Mesenchymal stem cell (in vitro differentiated cells and primary cell): ENCODE measurements around the gene LSM14A.
A peak's percentile ranks its signal among the peaks of the same experiment; 100 is the strongest.

Experiments used
- DNase-seq: peaks from one replicate; pipeline ENCODE4 v3.0.0-alpha.2; 2013
- H2AFZ ChIP-seq: one replicate; pipeline ENCODE4 v1.6.1; 2013; ENCODE audit warnings: low read depth, mild to moderate bottlenecking, control low read depth, inconsistent platforms, low read length, moderate library complexity
- H2AK5ac ChIP-seq: 2 replicates; pipeline ENCODE4 v1.6.1; 2013; ENCODE audit warnings: low read length, moderate library complexity, mild to moderate bottlenecking, inconsistent platforms; ENCODE audit not compliant: severe bottlenecking
- H2BK120ac ChIP-seq: one replicate; pipeline ENCODE4 v1.6.1; 2013; ENCODE audit warnings: low read depth, mild to moderate bottlenecking, inconsistent platforms, low read length, moderate library complexity
- H2BK12ac ChIP-seq, 2 experiments: one replicate each; pipeline ENCODE4 v1.6.1; 2013; ENCODE audit warnings: inconsistent platforms in 2 of 2, low read length in 2 of 2, mild to moderate bottlenecking in 2 of 2, moderate library complexity in 2 of 2, control low read depth in 1 of 2
- H2BK15ac ChIP-seq: one replicate; pipeline ENCODE4 v1.6.1; 2013; ENCODE audit warnings: mild to moderate bottlenecking, low read depth, inconsistent platforms; ENCODE audit not compliant: poor library complexity, severe bottlenecking
- H2BK5ac ChIP-seq: 2 replicates; pipeline ENCODE4 v1.6.1; 2013; ENCODE audit warnings: low read depth, mild to moderate bottlenecking, low read length, control low read depth, inconsistent platforms; ENCODE audit not compliant: poor library complexity, severe bottlenecking
- H3K14ac ChIP-seq, 2 experiments: one replicate each; pipeline ENCODE4 v1.6.1; 2013; ENCODE audit warnings: inconsistent platforms in 2 of 2, low read length in 2 of 2, control low read depth in 1 of 2, mild to moderate bottlenecking in 1 of 2, moderate library complexity in 1 of 2
- H3K18ac ChIP-seq, 2 experiments: one replicate each; pipeline ENCODE4 v1.6.1; 2013; ENCODE audit warnings: inconsistent platforms in 2 of 2, low read length in 2 of 2, control low read depth in 1 of 2, low read depth in 1 of 2, mild to moderate bottlenecking in 1 of 2
- H3K23ac ChIP-seq, 2 experiments: one replicate each; pipeline ENCODE4 v1.6.1; 2013; ENCODE audit warnings: inconsistent platforms in 2 of 2, low read length in 2 of 2, mild to moderate bottlenecking in 2 of 2, moderate library complexity in 2 of 2, control low read depth in 1 of 2
- H3K27ac ChIP-seq: 2 replicates; pipeline ENCODE4 v1.5.1; 2013; ENCODE audit warnings: mild to moderate bottlenecking, moderate library complexity, low read length, control low read depth, inconsistent platforms; ENCODE audit not compliant: poor library complexity, severe bottlenecking
- H3K27me3 ChIP-seq, 2 experiments: 2 replicates each; pipeline versions ENCODE4 v1.6.1 to v1.7.0; 2013; ENCODE audit warnings: low read length in 2 of 2, mild to moderate bottlenecking in 2 of 2, moderate library complexity in 2 of 2, control low read depth in 1 of 2, inconsistent platforms in 1 of 2; ENCODE audit not compliant: control insufficient read depth in 1 of 2, insufficient read depth in 1 of 2
- H3K36me3 ChIP-seq, 2 experiments: 2 replicates each; pipeline versions ENCODE4 v1.6.1 to v1.7.0; 2013; ENCODE audit warnings: low read length in 2 of 2, control low read depth in 1 of 2, inconsistent platforms in 1 of 2, low read depth in 1 of 2, mild to moderate bottlenecking in 1 of 2; ENCODE audit not compliant: insufficient read depth in 2 of 2, control insufficient read depth in 1 of 2
- H3K4ac ChIP-seq, 2 experiments: one replicate each; pipeline ENCODE4 v1.6.1; 2013; ENCODE audit warnings: inconsistent platforms in 2 of 2, low read length in 2 of 2, mild to moderate bottlenecking in 2 of 2, moderate library complexity in 2 of 2, control low read depth in 1 of 2, low read depth in 1 of 2
- H3K4me1 ChIP-seq: 2 replicates; pipeline ENCODE4 v1.6.1; 2013; ENCODE audit warnings: low read depth, low read length, control low read depth; ENCODE audit not compliant: control insufficient read depth, insufficient read depth
- H3K4me2 ChIP-seq: 2 replicates; pipeline ENCODE4 v1.6.1; 2013; ENCODE audit warnings: low read length, mild to moderate bottlenecking, inconsistent platforms; ENCODE audit not compliant: poor library complexity, severe bottlenecking
- H3K4me3 ChIP-seq, 2 experiments: 2 replicates each; pipeline versions ENCODE4 v1.5.1 to v1.7.0; 2013; ENCODE audit warnings: low read length in 2 of 2, mild to moderate bottlenecking in 2 of 2, control low read depth in 1 of 2, low read depth in 1 of 2; ENCODE audit not compliant: insufficient read depth in 1 of 2
- H3K79me1 ChIP-seq: replicated peaks from 2 replicates; pipeline ENCODE4 v1.6.1; 2013; ENCODE audit warnings: mild to moderate bottlenecking, control low read depth, low read length, inconsistent platforms; ENCODE audit not compliant: poor library complexity, severe bottlenecking
- H3K9ac ChIP-seq: 2 replicates; pipeline ENCODE4 v1.7.0; 2013; ENCODE audit warnings: mild to moderate bottlenecking, low read length, moderate library complexity
- H3K9me3 ChIP-seq: 2 replicates; pipeline ENCODE4 v1.7.0; 2013; ENCODE audit warnings: mild to moderate bottlenecking, low read length; ENCODE audit not compliant: control insufficient read depth
- H4K8ac ChIP-seq: one replicate; pipeline ENCODE4 v1.6.1; 2013; ENCODE audit warnings: inconsistent platforms, mild to moderate bottlenecking, low read length, moderate library complexity
- H4K91ac ChIP-seq: one replicate; pipeline ENCODE4 v1.6.1; 2013; ENCODE audit warnings: mild to moderate bottlenecking, low read length, inconsistent platforms
- WGBS: methylation state at CpG from one replicate; pipeline ENCODE4 v1.1.7; 2013; ENCODE audit warnings: mixed read lengths; 5-methylcytosine and 5-hydroxymethylcytosine counted together

The LSM14A gene

GRCh38 chr19:34235425-34235940 is 63.2 kb downstream of the LSM14A start:
- Histone ChIP-seq H2BK120ac (no peak overlapping the region), H3K14ac (no peak overlapping the region), H3K9me3 (no peaks in the 10 kb centered on the region), H3K4me1 (peaks cover 16% of the 10 kb centered on the region), H4K8ac (no peak overlapping the region), H3K27me3 (no peaks in the 10 kb centered on the region), H3K4me3 (no peak overlapping the region), H2BK12ac (no peak overlapping the region), H3K18ac (no peak overlapping the region), H3K79me1 (peaks cover 17% of the 10 kb centered on the region), H2AFZ (no peak overlapping the region), H2BK5ac (no peak overlapping the region), H3K27ac (no peak overlapping the region), H4K91ac (no peak overlapping the region), H2AK5ac (no peak overlapping the region), H3K9ac (no peak overlapping the region), H2BK15ac (no peak overlapping the region), H3K36me3 (peaks cover 12 to 18% of the 10 kb centered on the region in 2 experiments), H3K4me2 (no peak overlapping the region), H3K23ac (no peak overlapping the region), H3K4ac (no peak overlapping the region)
- DNase-seq: no peak
- 93% methylated on average over 2 of the region's 2 CpGs for WGBS

GRCh38 chr19:34236035-34236987 is 64.0 kb downstream of the LSM14A start:
- H4K8ac ChIP-seq: no peak overlapping the region

GRCh38 chr19:34237283-34237682 is 65.0 kb downstream of the LSM14A start:
- Histone ChIP-seq H3K4me2 (no peak overlapping the region), H3K18ac (no peak overlapping the region), H4K91ac (no peak overlapping the region), H3K4me3 (no peak overlapping the region), H3K79me1 (peaks cover 17% of the 10 kb centered on the region), H2BK15ac (no peak overlapping the region), H3K14ac (no peak overlapping the region), H4K8ac (no peak overlapping the region), H3K4me1 (peaks cover 13% of the 10 kb centered on the region), H3K9me3 (no peaks in the 10 kb centered on the region), H2BK120ac (no peak overlapping the region), H3K9ac (no peak overlapping the region), H2BK12ac (no peak overlapping the region), H2BK5ac (no peak overlapping the region), H3K23ac (no peak overlapping the region), H3K27me3 (no peaks in the 10 kb centered on the region), H3K4ac (no peak overlapping the region), H3K36me3 (peaks cover 7 to 9% of the 10 kb centered on the region in 2 experiments), H2AK5ac (no peak overlapping the region), H2AFZ (no peak overlapping the region), H3K27ac (no peak overlapping the region)
- no peak for DNase-seq
- 88% methylated on average over 3 of the region's 3 CpGs for WGBS

More at GRCh38 chr19:34236035-34236987, 64.0 kb downstream of the LSM14A start:
- Histone ChIP-seq H3K9ac (no peak overlapping the region), H3K4me3 (no peak overlapping the region), H3K4me1 (peaks cover 13% of the 10 kb centered on the region), H3K27me3 (no peaks in the 10 kb centered on the region), H3K9me3 (no peaks in the 10 kb centered on the region), H2BK5ac (no peak overlapping the region), H2BK120ac (no peak overlapping the region), H3K27ac (no peak overlapping the region), H2AFZ (no peak overlapping the region), H3K4me2 (no peak overlapping the region), H3K4ac (no peak overlapping the region), H4K91ac (no peak overlapping the region), H3K14ac (peak overlapping the region in 1 of 2 experiments; percentile 26), H2AK5ac (no peak overlapping the region), H3K79me1 (peaks cover 17% of the 10 kb centered on the region), H3K36me3 (peaks cover 7 to 11% of the 10 kb centered on the region in 2 experiments), H2BK12ac (peak overlapping the region in 1 of 2 experiments; percentile 6), H3K23ac (no peak overlapping the region), H3K18ac (peak overlapping the region in 1 of 2 experiments; percentile 48), H2BK15ac (no peak overlapping the region)
- WGBS: 72% methylated on average over 18 of the region's 18 CpGs
- DNase-seq: peak; percentile 74

- H2BK120ac ChIP-seq: no peak overlapping the region
- no peak overlapping the region for H2BK5ac ChIP-seq
- H3K23ac ChIP-seq: no peak overlapping the region
- H2AFZ ChIP-seq: no peak overlapping the region
- H2BK15ac ChIP-seq: no peak overlapping the region
- H4K8ac ChIP-seq: no peak overlapping the region
- H3K9ac ChIP-seq: no peak overlapping the region
- H3K4me1 ChIP-seq: peaks cover 9% of the 10 kb centered on the region
- H3K27ac ChIP-seq: no peak overlapping the region
- no peak overlapping the region for H4K91ac ChIP-seq
- 97% methylated on average over 4 of the region's 4 CpGs for WGBS
- no peak for DNase-seq
- H3K4ac ChIP-seq: no peak overlapping the region
- no peaks in the 10 kb centered on the region for H3K27me3 ChIP-seq
- H3K4me3 ChIP-seq: no peak overlapping the region
- H2BK12ac ChIP-seq: no peak overlapping the region
- H3K36me3 ChIP-seq: peaks cover 7 to 9% of the 10 kb centered on the region in 2 experiments
- H3K14ac ChIP-seq: no peak overlapping the region
- no peak overlapping the region for H3K18ac ChIP-seq
- peaks cover 17% of the 10 kb centered on the region for H3K79me1 ChIP-seq
- H2AK5ac ChIP-seq: no peak overlapping the region
- H3K4me2 ChIP-seq: no peak overlapping the region
- no peaks in the 10 kb centered on the region for H3K9me3 ChIP-seq
These were observed 65.6 kb downstream of the LSM14A start for GRCh38 chr19:34237939-34238338.
